HEK293 (cell line): ENCODE data around the gene PKHD1.

ENCODE experiments used
- CTCF ChIA-PET: fragments of 350-600 bp; formaldehyde crosslinking; extraction: SDS; loops from one replicate; lab custom pipeline; 2021; ENCODE audit warnings: antibody characterized with exemption; lab: Yijun Ruan, JAX
- POLR2A ChIA-PET: fragments of 300-600 bp; formaldehyde crosslinking; extraction: SDS; loops from one replicate; lab custom pipeline; 2020; ENCODE audit warnings: antibody characterized with exemption, inconsistent platforms; lab: Yijun Ruan, JAX
- H3K27ac ChIP-seq: fragments of 200-500 bp; sonication (Bioruptor generic); 2 replicates; pipeline ENCODE4 v1.5.1; 2014; ENCODE audit warnings: low read depth, low read length, control low read depth, inconsistent platforms; ENCODE audit errors: extremely low read depth
- H3K36me3 ChIP-seq, 2 experiments: fragments of 200-500 bp in 1 of 2; sonication (Bioruptor generic) in 1 of 2; 1 replicate in 1 of 2; 2 replicates in 1 of 2; pipeline ENCODE4 v1.5.1; 2014 to 2017; ENCODE audit warnings: inconsistent platforms in 2 of 2, low read length in 2 of 2; ENCODE audit not compliant: control insufficient read depth in 2 of 2, insufficient read depth in 1 of 2
- H3K4me1 ChIP-seq: fragments of 200-500 bp; sonication (Bioruptor generic); 2 replicates; pipeline ENCODE4 v1.5.1; 2014; ENCODE audit warnings: mild to moderate bottlenecking, low read length, inconsistent platforms; ENCODE audit not compliant: control insufficient read depth, insufficient read depth
- H3K4me3 ChIP-seq: 2 replicates; pipeline ENCODE4 v1.5.1; 2011; ENCODE audit warnings: low read depth, mild to moderate bottlenecking, control low read depth, low read length, moderate library complexity
- H3K9me3 ChIP-seq: fragments of 200-500 bp; sonication (Bioruptor generic); 2 replicates; pipeline ENCODE4 v1.5.1; 2014; ENCODE audit warnings: low read depth, low read length, inconsistent platforms; ENCODE audit not compliant: control insufficient read depth, insufficient read depth
- AEBP2 ChIP-seq: fragments of 450-650 bp; formaldehyde crosslinking; IDR thresholded peaks from 2 replicates; pipeline ENCODE4 v1.5.1; 2016; ENCODE audit warnings: missing biosample characterization, missing genetic modification characterization, borderline replicate concordance
- BCL11A ChIP-seq: fragments of 450-650 bp; formaldehyde crosslinking; IDR thresholded peaks from 2 replicates; pipeline ENCODE4 v1.5.1; 2016; ENCODE audit warnings: low read depth, missing biosample characterization, missing genetic modification characterization
- ELK4 ChIP-seq: IDR thresholded peaks from 2 replicates; pipeline ENCODE4 v1.6.1; 2011; ENCODE audit warnings: mild to moderate bottlenecking, low read depth, low read length, borderline replicate concordance
- KLF7 ChIP-seq: fragments of 450-650 bp; formaldehyde crosslinking; IDR thresholded peaks from 2 replicates; pipeline ENCODE4 v1.5.1; 2016; ENCODE audit warnings: missing biosample characterization, missing genetic modification characterization, borderline replicate concordance
- PRDM1 ChIP-seq: fragments of 450-650 bp; formaldehyde crosslinking; IDR thresholded peaks from 2 replicates; pipeline ENCODE4; 2016; ENCODE audit warnings: missing biosample characterization, missing genetic modification characterization
- REST ChIP-seq: fragments of 450-650 bp; formaldehyde crosslinking; IDR thresholded peaks from 2 replicates; pipeline ENCODE4 v1.5.1; 2016; ENCODE audit warnings: missing biosample characterization, missing genetic modification characterization
- ZBTB48 ChIP-seq: fragments of 450-650 bp; formaldehyde crosslinking; IDR thresholded peaks from 2 replicates; pipeline ENCODE4 v1.5.1; 2016; ENCODE audit warnings: missing biosample characterization, missing genetic modification characterization
- ZNF133 ChIP-seq: fragments of 450-650 bp; formaldehyde crosslinking; IDR thresholded peaks from 2 replicates; pipeline ENCODE4 v1.5.1; 2016; ENCODE audit warnings: missing biosample characterization, missing genetic modification characterization
- ZNF148 ChIP-seq: fragments of 450-650 bp; formaldehyde crosslinking; IDR thresholded peaks from 2 replicates; pipeline ENCODE4 v1.5.0; 2017; ENCODE audit warnings: missing biosample characterization, missing genetic modification characterization, borderline replicate concordance
- ZNF248 ChIP-seq: fragments of 450-650 bp; formaldehyde crosslinking; IDR thresholded peaks from 2 replicates; pipeline ENCODE4 v1.5.1; 2017; ENCODE audit warnings: missing biosample characterization, missing genetic modification characterization
- ZNF350 ChIP-seq: fragments of 450-650 bp; formaldehyde crosslinking; IDR thresholded peaks from 2 replicates; pipeline ENCODE4 v1.5.0; 2017; ENCODE audit warnings: missing biosample characterization, mild to moderate bottlenecking, missing genetic modification characterization
- ZNF623 ChIP-seq: fragments of 450-650 bp; formaldehyde crosslinking; IDR thresholded peaks from 2 replicates; pipeline ENCODE4 v1.5.1; 2016; ENCODE audit warnings: missing biosample characterization, missing genetic modification characterization
- ZNF677 ChIP-seq: fragments of 450-650 bp; IDR thresholded peaks from 2 replicates; pipeline ENCODE4 v1.5.0; 2018; ENCODE audit warnings: missing biosample characterization, mild to moderate bottlenecking, missing genetic modification characterization, moderate library complexity
- ZNF76 ChIP-seq: fragments of 450-650 bp; formaldehyde crosslinking; IDR thresholded peaks from 2 replicates; pipeline ENCODE4; 2016; ENCODE audit warnings: low read depth, missing biosample characterization, missing genetic modification characterization, borderline replicate concordance

PKHD1 gene

GRCh38 chr6:51913265-51913664 is 174.1 kb downstream of the PKHD1 start:
- H3K4me3 ChIP-seq, result no peak overlapping the region
- no peak overlapping the region for H3K27ac ChIP-seq
- no peaks in the 10 kb centered on the region for H3K4me1 ChIP-seq
- H3K9me3 ChIP-seq, result no peaks in the 10 kb centered on the region
- TF ChIP-seq ELK4 (no peak), REST (tag by site-specific recombination) (no peak), ZNF133 (tag by site-specific recombination) (no peak), KLF7 (tag by site-specific recombination) (no peak)
- TF ChIP-seq, all 188 proteins: peak for 0
- no peaks in the 10 kb centered on the region for H3K36me3 ChIP-seq
- ChIA-PET POLR2A (no interaction called here), CTCF (no interaction called here)

GRCh38 chr6:51910851-51911250 is 176.6 kb downstream of the PKHD1 start:
- Histone ChIP-seq H3K9me3 (no peaks in the 10 kb centered on the region), H3K4me3 (no peak overlapping the region), H3K36me3 (no peaks in the 10 kb centered on the region), H3K27ac (no peak overlapping the region), H3K4me1 (no peaks in the 10 kb centered on the region)
- TF ChIP-seq ZNF76 (tag by site-specific recombination), result no peak
- ChIA-PET POLR2A (no interaction called here), CTCF (no interaction called here)

GRCh38 chr6:51908243-51908642 is 179.2 kb downstream of the PKHD1 start:
- CTCF ChIA-PET, result no interaction called here
- no peak for TF ChIP-seq ZNF677 (tag by site-specific recombination)
- TF ChIP-seq ZNF623 (tag by site-specific recombination), result no peak
- no peak for TF ChIP-seq ZNF350 (tag by site-specific recombination)
- no peak for TF ChIP-seq AEBP2 (tag by site-specific recombination)
- no peak for TF ChIP-seq BCL11A (tag by site-specific recombination)
- no peak for TF ChIP-seq PRDM1 (tag by site-specific recombination)
- no peak for TF ChIP-seq ZNF248 (tag by site-specific recombination)
- no peak for TF ChIP-seq ZNF148 (tag by site-specific recombination)
- TF ChIP-seq ZBTB48 (tag by site-specific recombination), result no peak
- POLR2A ChIA-PET, result no interaction called here

More at GRCh38 chr6:51908243-51908642, 179.2 kb downstream of the PKHD1 start:
- Histone ChIP-seq H3K4me3 (no peak overlapping the region), H3K27ac (no peak overlapping the region), H3K4me1 (no peaks in the 10 kb centered on the region), H3K36me3 (no peaks in the 10 kb centered on the region), H3K9me3 (no peaks in the 10 kb centered on the region)
